ENCODE data around the gene ETV6.

Gene ETV6

DNA sequence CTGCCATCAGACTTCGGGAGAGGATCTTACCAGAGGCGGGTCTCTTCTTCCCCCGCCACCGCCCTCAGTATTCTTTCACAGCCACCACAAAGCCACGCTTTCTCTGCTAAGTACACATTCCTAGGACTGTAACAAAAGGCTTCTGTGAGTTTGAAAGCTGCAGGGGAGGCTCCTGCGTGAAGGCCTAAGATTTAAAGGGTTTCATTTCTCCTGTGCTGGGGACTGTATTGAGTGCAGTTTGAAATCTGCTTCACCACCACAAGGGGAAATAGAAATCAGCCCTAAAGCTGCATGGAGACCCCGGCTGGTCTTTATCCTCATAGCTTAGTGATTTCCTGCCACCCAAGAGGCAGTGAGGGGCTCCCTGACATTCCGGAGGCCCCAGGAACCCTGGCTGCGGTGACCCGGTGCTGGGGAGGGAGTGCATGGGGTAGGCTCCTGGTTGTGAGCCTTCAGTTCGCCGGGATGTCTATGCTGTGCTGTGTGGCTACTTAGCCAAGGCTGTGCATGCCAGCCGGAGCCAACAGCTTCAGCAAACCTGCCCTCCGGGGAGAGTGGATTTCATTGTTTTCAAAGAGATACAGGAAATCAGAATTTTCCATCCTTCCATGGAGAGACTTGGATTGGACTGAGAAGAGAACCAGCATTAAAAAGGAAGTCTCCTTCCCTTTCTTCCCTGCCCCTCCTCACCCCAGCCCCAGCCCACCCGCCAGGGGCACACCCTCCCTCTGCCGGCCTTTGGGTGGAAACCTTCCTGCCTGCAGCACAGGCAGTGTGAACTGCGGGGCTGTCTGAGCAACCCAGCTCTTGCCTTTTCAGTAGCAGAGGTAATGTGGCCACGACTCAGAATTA is 163.3 kb downstream of the ETV6 start:
- TF ChIP-seq CTCF (IDR thresholded peaks at IDR 0.05; ENCODE audit: low read depth, low read length) = peak; percentile 16
- no peak overlapping the region for H3K4me3 ChIP-seq (ENCODE audit: low read depth, low read length)
- DNase-seq (ENCODE audit: low read depth, low spot score) = peak; percentile 73
- in situ Hi-C loops (cut with HindIII; ENCODE audit: low sequenced_read_pairs) = no loop called here

- H3K4me3 ChIP-seq (ENCODE audit: low read depth, low read length) = no peak overlapping the region
- in situ Hi-C loops (cut with HindIII; ENCODE audit: low sequenced_read_pairs) = no loop called here
- no peak for TF ChIP-seq CTCF (IDR thresholded peaks at IDR 0.05; ENCODE audit: low read depth, low read length)
- DNase-seq (ENCODE audit: low read depth, low spot score) = no peak
Measured at GRCh38 chr12:11813438-11813813, 164.0 kb downstream of the ETV6 start.

- peak; percentile 83 for DNase-seq (ENCODE audit: low read depth, low spot score)
- TF ChIP-seq CTCF (IDR thresholded peaks at IDR 0.05; ENCODE audit: low read depth, low read length) = no peak
- in situ Hi-C loops (cut with HindIII; ENCODE audit: low sequenced_read_pairs) = no loop called here
- H3K4me3 ChIP-seq (ENCODE audit: low read depth, low read length) = no peak overlapping the region
Measured at GRCh38 chr12:11814374-11814773, 164.9 kb downstream of the ETV6 start.

DNA sequence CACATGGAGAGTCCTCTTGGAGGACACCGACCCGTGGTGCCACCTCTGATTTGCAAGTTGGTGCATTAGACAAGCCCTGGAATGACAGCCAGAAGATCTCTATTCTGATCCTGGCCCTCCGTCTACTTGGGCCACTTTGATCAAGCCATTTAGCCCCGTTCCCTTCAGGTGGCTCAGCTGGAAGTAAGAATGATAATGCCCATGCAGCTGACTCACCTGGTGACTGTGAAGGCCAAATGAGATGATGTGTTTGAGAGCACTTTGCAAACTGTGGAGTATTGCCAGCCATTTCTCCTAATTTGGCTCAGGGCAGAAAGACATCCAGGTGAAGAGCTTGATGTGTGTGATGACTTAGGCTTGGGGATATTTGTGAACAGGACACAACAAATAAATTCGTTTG is 165.9 kb downstream of the ETV6 start:
- in situ Hi-C loops (cut with HindIII; ENCODE audit: low sequenced_read_pairs) = no loop called here
- DNase-seq (ENCODE audit: low read depth, low spot score) = no peak
- no peak for TF ChIP-seq CTCF (IDR thresholded peaks at IDR 0.05; ENCODE audit: low read depth, low read length)
- no peak overlapping the region for H3K4me3 ChIP-seq (ENCODE audit: low read depth, low read length)

DNA sequence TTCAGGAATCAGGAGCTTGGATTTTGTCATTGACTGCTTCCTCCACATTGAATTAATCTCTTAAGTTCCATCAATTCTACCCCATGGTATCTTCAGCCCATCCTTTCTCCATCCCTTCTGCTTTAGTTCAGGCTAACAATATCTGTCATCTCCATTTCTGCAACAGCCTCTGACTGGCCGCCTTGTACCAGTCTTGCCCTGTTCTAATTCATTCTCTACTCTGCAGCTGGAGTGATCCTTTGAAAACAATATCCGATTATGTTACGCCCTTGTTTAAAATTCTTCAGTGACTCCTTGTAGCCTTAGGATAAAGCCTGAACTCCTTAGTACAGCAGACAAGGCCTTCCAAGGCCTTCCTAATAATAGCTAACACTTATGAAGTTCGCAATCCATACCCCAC is 170.2 kb downstream of the ETV6 start:
- TF ChIP-seq CTCF (IDR thresholded peaks at IDR 0.05; ENCODE audit: low read depth, low read length) = no peak
- in situ Hi-C loops (cut with HindIII; ENCODE audit: low sequenced_read_pairs) = no loop called here
- no peak for DNase-seq (ENCODE audit: low read depth, low spot score)
- no peak overlapping the region for H3K4me3 ChIP-seq (ENCODE audit: low read depth, low read length)

GRCh38 chr12:11820476-11820875 is 171.0 kb downstream of the ETV6 start:
- DNase-seq (ENCODE audit: low read depth, low spot score) = no peak
- no peak overlapping the region for H3K4me3 ChIP-seq (ENCODE audit: low read depth, low read length)
- in situ Hi-C loops (cut with HindIII; ENCODE audit: low sequenced_read_pairs) = no loop called here
- no peak for TF ChIP-seq CTCF (IDR thresholded peaks at IDR 0.05; ENCODE audit: low read depth, low read length)
